Activated naive CD4-positive, alpha-beta T cell treated with anti-CD3 and anti-CD28 coated beads for 36 hours (primary cell): ENCODE measurements around the gene RPL7A. TPM values are rescaled to one million over a fixed set of nuclear protein-coding genes. Genes with fewer than 3 reads are reported as not detected.

Source experiments
- CTCF ChIA-PET: fragments of 350-600 bp; sonication (Branson Sonifier 250); formaldehyde crosslinking; loops from one replicate; lab custom pipeline; 2021; ENCODE audit warnings: antibody characterized with exemption; lab: Charles Lee
- DNase-seq: peaks from one replicate; pipeline ENCODE4 v3.0.0-alpha.2; 2020
- H3K27ac Mint-ChIP-seq: one replicate; pipeline ENCODE4 v1.8.0; 2021; ENCODE audit warnings: mild to moderate bottlenecking, mixed read lengths
- H3K27me3 Mint-ChIP-seq: one replicate; pipeline ENCODE4 v1.8.0; 2021; ENCODE audit warnings: low read depth, mixed read lengths
- H3K36me3 Mint-ChIP-seq: one replicate; pipeline ENCODE4 v1.8.0; 2021; ENCODE audit warnings: low read depth, mixed read lengths
- H3K4me1 Mint-ChIP-seq: one replicate; pipeline ENCODE4 v1.8.0; 2021; ENCODE audit warnings: low read depth, mixed read lengths
- H3K4me3 Mint-ChIP-seq: one replicate; pipeline ENCODE4 v1.8.0; 2021; ENCODE audit warnings: mild to moderate bottlenecking, moderate library complexity, mixed read lengths
- H3K9me3 Mint-ChIP-seq: one replicate; pipeline ENCODE4 v1.8.0; 2021; ENCODE audit warnings: mixed read lengths
- intact Hi-C: fragments of 100-400 bp; cut with micrococcal nuclease; formaldehyde crosslinking; loops from one replicate; pipeline ENCODE4 v1.15.1; 2023
- total RNA-seq, 2 experiments: library from RNA; stranded (reverse); gene quantifications; one replicate each; pipeline ENCODE4 v1.2.3, GENCODE V29; 2021

Gene RPL7A
- total RNA-seq, 2 experiments from 2014 or later: 3,985 to 4,111 TPM

- no peak overlapping the region for H3K4me3 Mint-ChIP-seq
- peaks cover 34% of the 10 kb centered on the region for H3K36me3 Mint-ChIP-seq
- CTCF ChIA-PET: interaction anchor here (0.9 to 1.6 kb wide), 2 partner anchors 10 to 14 kb away, joined by 3 to 5 read pairs; partner anchors contain the start of genes SURF1 and SURF2
- no peak overlapping the region for H3K27ac Mint-ChIP-seq
- H3K27me3 Mint-ChIP-seq: no peaks in the 10 kb centered on the region
- H3K9me3 Mint-ChIP-seq: no peaks in the 10 kb centered on the region
- DNase-seq: no peak
- peaks cover 28% of the 10 kb centered on the region for H3K4me1 Mint-ChIP-seq
- intact Hi-C loops: no loop called here
These were observed 6.0 kb upstream of the RPL7A start for GRCh38 chr9:133342069-133342406.

GRCh38 chr9:133342570-133342969 lies 5.4 kb upstream of the RPL7A start:
- CTCF ChIA-PET: interaction anchor here (1.6 kb wide), 1 partner anchor 14 kb away, joined by 5 read pairs; the partner anchor contains the start of genes SURF1 and SURF2
- no peak for DNase-seq
- Mint-ChIP-seq H3K27me3 (no peaks in the 10 kb centered on the region), H3K36me3 (peaks cover 35% of the 10 kb centered on the region), H3K27ac (no peak overlapping the region), H3K9me3 (no peaks in the 10 kb centered on the region), H3K4me3 (no peak overlapping the region), H3K4me1 (peaks cover 29% of the 10 kb centered on the region)
- intact Hi-C loops: no loop called here

DNA sequence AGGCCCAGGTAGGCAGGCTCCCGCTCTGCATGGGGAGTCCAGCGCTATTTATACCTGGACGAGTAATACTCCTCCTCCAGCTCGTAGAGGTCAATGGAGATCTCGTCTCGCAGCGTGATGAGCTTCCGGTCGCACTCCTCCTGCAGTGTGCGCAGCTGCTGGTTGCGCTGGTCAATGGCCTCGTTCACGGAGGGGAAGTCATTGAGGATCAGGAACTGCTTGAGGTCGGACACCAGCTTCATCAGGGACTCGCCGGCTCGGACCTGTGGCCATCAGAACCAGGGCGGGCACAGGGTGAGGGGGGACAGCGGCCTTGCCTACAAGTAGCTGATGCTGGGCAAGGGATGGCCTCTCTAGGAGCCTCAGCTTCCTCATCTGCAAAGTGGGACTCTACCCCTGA lies 3.9 kb upstream of the RPL7A start:
- no peak for DNase-seq
- Mint-ChIP-seq H3K4me3 (no peak overlapping the region), H3K9me3 (no peaks in the 10 kb centered on the region), H3K36me3 (peaks cover 44% of the 10 kb centered on the region), H3K27ac (no peak overlapping the region), H3K4me1 (peaks cover 32% of the 10 kb centered on the region), H3K27me3 (no peaks in the 10 kb centered on the region)
- intact Hi-C loops: no loop called here
- CTCF ChIA-PET: interaction anchor here (0.6 to 0.8 kb wide), 2 partner anchors 9 kb away, joined by 3 read pairs; no protein-coding TSS in a partner anchor

- CTCF ChIA-PET: no interaction called here
- Mint-ChIP-seq H3K4me3 (no peak overlapping the region), H3K36me3 (peaks cover 48% of the 10 kb centered on the region), H3K4me1 (peaks cover 41% of the 10 kb centered on the region), H3K27ac (no peak overlapping the region), H3K27me3 (no peaks in the 10 kb centered on the region), H3K9me3 (no peaks in the 10 kb centered on the region)
- intact Hi-C loops: no loop called here
- DNase-seq: no peak
These were observed 3.0 kb upstream of the RPL7A start for GRCh38 chr9:133344979-133345378.

DNA sequence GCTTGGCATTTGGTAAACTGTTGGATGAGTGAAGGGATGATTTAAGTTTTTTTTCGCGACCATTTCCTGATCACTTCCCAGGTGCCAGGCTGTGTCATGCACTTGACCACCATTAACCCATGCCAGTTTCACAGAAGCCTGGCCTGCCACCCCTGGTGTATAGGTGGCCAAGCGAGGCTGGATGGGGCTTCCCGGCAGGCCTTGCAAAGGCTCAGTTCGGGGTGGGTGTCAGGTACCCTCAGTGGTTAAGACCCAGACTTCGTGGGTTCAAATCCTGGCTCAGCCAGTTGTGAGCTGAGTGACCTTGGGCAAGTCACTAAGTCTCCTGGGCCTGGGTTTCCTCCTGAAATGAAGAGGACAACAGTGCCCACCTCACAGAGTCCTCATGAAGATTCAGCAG lies 2.4 kb upstream of the RPL7A start:
- Mint-ChIP-seq H3K27me3 (no peaks in the 10 kb centered on the region), H3K9me3 (no peaks in the 10 kb centered on the region), H3K36me3 (peaks cover 51% of the 10 kb centered on the region), H3K27ac (no peak overlapping the region), H3K4me3 (peak overlapping the region; percentile 29), H3K4me1 (peaks cover 43% of the 10 kb centered on the region)
- no peak for DNase-seq
- CTCF ChIA-PET: interaction anchor here (1.2 kb wide), 1 partner anchor 159 kb away, joined by 3 read pairs; no protein-coding TSS in a partner anchor
- intact Hi-C loops: no loop called here

DNA sequence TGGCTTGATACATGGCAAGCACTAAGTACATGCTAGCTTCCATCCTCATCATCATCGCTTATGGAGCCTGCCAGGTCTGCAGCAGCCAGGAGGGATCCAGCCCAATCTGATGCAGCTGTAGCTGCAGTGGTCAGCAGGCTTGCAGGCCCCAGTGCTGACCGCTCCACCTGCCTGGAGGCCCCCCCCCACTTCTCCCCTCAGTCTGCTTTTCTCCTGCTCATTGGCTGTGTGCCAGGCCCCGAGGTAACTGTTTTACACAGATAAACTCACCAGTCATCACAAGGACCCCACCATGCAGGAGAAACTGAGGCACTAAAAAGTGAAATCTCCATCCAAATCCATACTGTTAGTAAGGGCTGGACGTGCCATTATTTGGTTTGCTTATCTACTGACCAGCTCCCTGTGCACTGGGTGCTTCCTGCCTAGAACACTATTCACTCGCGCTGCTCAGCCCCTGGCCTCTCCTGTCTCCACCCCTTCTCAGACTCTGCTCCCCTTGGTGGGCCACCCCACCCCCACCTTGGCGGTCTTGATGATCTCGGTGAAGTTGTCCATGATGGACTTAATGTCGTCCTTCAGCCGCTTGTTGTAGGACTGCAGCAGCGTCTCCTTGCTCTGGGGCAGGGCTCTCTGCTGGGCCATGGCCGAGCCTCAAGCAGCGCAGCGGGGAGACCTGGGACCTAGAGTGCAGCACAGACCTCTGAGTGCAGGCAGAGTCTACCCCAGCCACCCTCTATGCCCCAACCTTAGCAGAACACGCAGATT lies 1.8 kb upstream of the RPL7A start:
- CTCF ChIA-PET: interaction anchor here (1.1 to 1.2 kb wide), 2 partner anchors 9 to 160 kb away, joined by 3 read pairs; no protein-coding TSS in a partner anchor
- peak overlapping the region; percentile 65 for H3K27ac Mint-ChIP-seq
- DNase-seq: no peak
- H3K36me3 Mint-ChIP-seq: peaks cover 54% of the 10 kb centered on the region
- intact Hi-C loops: no loop called here
- no peaks in the 10 kb centered on the region for H3K9me3 Mint-ChIP-seq
- peak overlapping the region; percentile 92 for H3K4me3 Mint-ChIP-seq
- peaks cover 40% of the 10 kb centered on the region for H3K4me1 Mint-ChIP-seq
- no peaks in the 10 kb centered on the region for H3K27me3 Mint-ChIP-seq

DNA sequence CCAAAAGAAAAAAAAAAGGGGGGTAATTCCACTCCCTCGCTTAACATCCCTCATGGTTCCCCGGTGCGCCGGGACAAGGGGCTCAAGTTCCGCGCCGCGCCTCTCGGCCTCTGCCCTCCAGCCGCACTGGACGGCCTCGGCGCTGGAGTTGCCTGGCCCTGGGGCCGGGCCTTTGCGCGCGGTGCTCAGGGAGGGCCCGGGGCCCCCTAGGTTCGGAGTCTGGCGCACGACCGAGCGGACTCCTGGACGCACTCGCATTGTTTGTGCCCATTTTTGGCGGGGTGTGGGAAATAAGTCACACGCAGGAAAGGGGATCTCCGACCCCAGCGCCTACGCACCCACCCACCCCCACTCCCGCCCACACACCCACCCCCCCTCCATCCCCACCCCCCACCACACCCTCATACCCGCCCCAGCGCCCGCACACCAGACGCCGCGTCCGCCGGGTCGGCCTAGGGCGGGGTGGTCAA lies 468 bp upstream of the RPL7A start:
- Mint-ChIP-seq H3K4me1 (peaks cover 37% of the 10 kb centered on the region), H3K27ac (peak overlapping the region; percentile 97), H3K9me3 (no peaks in the 10 kb centered on the region), H3K4me3 (peak overlapping the region; percentile 92), H3K36me3 (peaks cover 55% of the 10 kb centered on the region), H3K27me3 (no peaks in the 10 kb centered on the region)
- CTCF ChIA-PET: interaction anchor here (1.1 to 1.6 kb wide), 2 partner anchors 8 to 23 kb away, joined by 3 to 4 read pairs; no protein-coding TSS in a partner anchor
- peak; percentile 43 for DNase-seq
- intact Hi-C loops: no loop called here

GRCh38 chr9:133348718-133349573 lies 928 bp downstream of the RPL7A start:
- Mint-ChIP-seq H3K4me3 (peak overlapping the region; percentile 92), H3K27ac (peak overlapping the region; percentile 97), H3K4me1 (peaks cover 37% of the 10 kb centered on the region), H3K27me3 (no peaks in the 10 kb centered on the region), H3K9me3 (no peaks in the 10 kb centered on the region), H3K36me3 (peaks cover 51% of the 10 kb centered on the region)
- intact Hi-C loops: loop anchor here (1.0 to 2.0 kb wide), 5 partner anchors 7 to 68 kb away; partner anchors contain the start of genes SURF1, SURF2 and SURF6
- CTCF ChIA-PET: interaction anchor here (1.6 kb wide), 1 partner anchor 22 kb away, joined by 4 read pairs; no protein-coding TSS in a partner anchor
- DNase-seq: no peak

DNA sequence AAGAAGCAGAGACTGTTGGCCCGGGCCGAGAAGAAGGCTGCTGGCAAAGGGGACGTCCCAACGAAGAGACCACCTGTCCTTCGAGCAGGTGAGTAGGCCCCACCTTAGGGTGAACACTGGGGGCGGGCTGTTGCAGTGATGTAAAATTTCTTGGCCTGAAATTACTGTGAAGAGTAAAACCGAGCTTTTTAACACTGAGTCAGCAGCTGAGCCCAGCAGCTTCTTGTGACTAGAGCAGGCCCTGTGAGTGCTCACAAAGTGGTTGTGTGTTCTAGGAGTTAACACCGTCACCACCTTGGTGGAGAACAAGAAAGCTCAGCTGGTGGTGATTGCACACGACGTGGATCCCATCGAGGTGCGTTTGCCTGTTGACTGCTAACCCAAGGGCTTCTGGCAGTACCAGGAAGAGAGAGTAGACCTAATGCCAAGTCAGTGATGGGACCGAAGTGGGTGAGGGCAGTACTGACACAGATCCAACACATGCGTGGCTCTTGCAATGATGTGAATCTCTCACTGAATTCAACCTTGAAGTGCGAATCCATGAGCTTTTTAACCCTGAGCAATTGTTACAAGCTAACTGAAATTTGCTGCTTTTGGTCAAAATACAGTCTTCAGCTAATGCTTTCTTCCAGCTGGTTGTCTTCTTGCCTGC lies 2.1 kb downstream of the RPL7A start:
- intact Hi-C loops: loop anchor here (2.0 kb wide), 2 partner anchors 55 to 67 kb away; no protein-coding TSS in a partner anchor
- DNase-seq: no peak
- H3K36me3 Mint-ChIP-seq: peaks cover 51% of the 10 kb centered on the region

GRCh38 chr9:133351526-133351907 lies 3.5 kb downstream of the RPL7A start:
- peak overlapping the region; percentile 61 for H3K27ac Mint-ChIP-seq

More for the DNA sequence above, 2.1 kb downstream of the RPL7A start:
- CTCF ChIA-PET: interaction anchor here (0.6 to 3.1 kb wide), 4 partner anchors 10 to 1100 kb away, joined by 3 to 16 read pairs (median 3); no protein-coding TSS in a partner anchor
- no peaks in the 10 kb centered on the region for H3K9me3 Mint-ChIP-seq
- H3K27ac Mint-ChIP-seq: peak overlapping the region; percentile 97
- peak overlapping the region; percentile 92 for H3K4me3 Mint-ChIP-seq
- peaks cover 48% of the 10 kb centered on the region for H3K4me1 Mint-ChIP-seq
- no peaks in the 10 kb centered on the region for H3K27me3 Mint-ChIP-seq

DNA sequence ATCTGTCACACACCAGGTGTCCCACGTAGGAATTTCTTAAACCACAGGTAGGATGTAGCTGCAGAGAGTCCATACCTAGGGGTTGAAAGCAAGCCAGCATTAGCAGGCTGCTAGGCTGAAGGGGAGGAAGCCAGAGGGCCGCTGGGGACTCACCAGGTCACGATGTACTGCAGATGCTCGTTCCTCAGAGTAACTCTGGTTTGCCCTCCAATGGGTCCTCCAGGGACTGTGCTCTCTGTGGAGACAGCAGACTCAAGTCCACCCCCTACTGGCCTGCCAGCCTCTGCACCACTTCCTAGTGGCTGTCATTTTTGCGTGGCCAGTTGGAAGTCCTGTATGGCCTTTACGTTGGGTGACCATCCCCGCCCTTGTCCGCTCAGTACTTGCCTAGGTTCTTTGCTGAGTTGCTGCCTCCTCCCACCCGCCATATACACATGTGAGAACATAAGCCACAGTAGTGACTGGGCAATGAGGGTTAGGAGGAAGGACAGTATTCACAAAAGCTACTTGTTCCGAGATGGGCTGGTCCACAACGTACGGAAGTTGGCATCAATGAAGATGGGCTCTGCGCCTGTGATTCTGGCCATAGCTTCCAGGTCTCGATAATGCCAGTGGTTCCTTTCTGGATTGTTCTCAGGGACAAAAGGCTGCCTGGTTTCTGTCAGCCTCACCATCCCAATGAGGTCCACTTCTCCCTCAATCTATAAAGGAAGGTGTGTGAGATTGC lies 4.1 kb downstream of the RPL7A start:
- CTCF ChIA-PET: interaction anchor here (1.1 to 3.1 kb wide), 2 partner anchors 10 to 19 kb away, joined by 3 to 16 read pairs; no protein-coding TSS in a partner anchor
- intact Hi-C loops: no loop called here
- Mint-ChIP-seq H3K27ac (peak overlapping the region; percentile 64), H3K4me3 (no peak overlapping the region), H3K27me3 (no peaks in the 10 kb centered on the region), H3K4me1 (peaks cover 40% of the 10 kb centered on the region), H3K36me3 (peaks cover 43% of the 10 kb centered on the region), H3K9me3 (no peaks in the 10 kb centered on the region)
- peak; percentile 66 for DNase-seq

More at GRCh38 chr9:133351526-133351907, 3.5 kb downstream of the RPL7A start:
- CTCF ChIA-PET: interaction anchor here (1.1 to 3.1 kb wide), 2 partner anchors 10 to 19 kb away, joined by 3 to 16 read pairs; no protein-coding TSS in a partner anchor
- Mint-ChIP-seq H3K36me3 (peaks cover 47% of the 10 kb centered on the region), H3K27me3 (no peaks in the 10 kb centered on the region), H3K4me3 (no peak overlapping the region), H3K9me3 (no peaks in the 10 kb centered on the region), H3K4me1 (peaks cover 45% of the 10 kb centered on the region)
- intact Hi-C loops: no loop called here
- no peak for DNase-seq
